ENCODE measurements around the gene ARHGEF25. TPM values are rescaled to one million over a fixed set of nuclear protein-coding genes. Genes with fewer than 3 reads are reported as not detected.

ARHGEF25 gene
- total and polyA plus RNA-seq, 2 of the 4 experiments (the other 2 are of a cell fraction), result 6.3 to 17.9 TPM

DNA sequence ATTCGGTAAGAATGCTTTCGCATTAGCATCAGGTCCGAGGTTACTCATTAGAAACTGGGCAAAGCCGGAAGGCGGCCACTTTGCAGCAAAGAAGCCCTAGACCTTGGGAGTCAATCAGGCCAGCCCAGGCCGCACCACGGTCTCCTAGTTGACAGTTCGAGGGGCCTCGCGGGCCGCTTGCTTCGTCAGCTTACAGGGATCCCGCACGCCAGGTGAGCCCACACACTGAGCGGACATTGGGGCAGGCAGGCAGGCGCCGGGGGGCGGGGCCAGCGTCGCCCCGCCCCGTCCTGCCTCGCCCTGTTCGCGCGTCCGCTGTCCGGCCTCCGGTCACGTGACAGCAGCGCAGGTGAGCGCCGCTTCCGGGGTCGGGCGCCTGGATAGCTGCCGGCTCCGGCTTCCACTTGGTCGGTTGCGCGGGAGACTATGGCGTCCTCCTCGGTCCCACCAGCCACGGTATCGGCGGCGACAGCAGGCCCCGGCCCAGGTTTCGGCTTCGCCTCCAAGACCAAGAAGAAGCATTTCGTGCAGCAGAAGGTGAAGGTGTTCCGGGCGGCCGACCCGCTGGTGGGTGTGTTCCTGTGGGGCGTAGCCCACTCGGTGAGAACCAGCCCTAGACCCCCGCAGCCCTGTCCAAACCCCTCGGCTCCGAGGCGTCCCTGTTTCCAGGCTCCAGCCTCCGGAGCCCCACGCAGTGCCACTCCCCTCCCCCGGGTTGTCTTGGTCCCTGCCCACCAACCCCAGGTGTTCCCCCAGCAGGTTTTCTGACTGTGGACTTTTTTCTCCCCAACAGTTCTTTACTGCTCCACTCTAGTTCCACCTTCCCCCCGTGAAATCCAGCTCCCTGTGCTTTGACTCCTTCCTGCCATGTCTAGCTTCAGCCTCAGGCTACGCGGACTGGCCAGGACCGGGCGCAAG, 20.1 kb upstream of the ARHGEF25 start, which contains the start of gene PIP4K2C:
TSS of gene PIP4K2C (plus strand) at position 329 of the 918 bp plus-strand sequence. CDS start at position 427, 98 bp downstream.
- peak within 1 kb of the TSS; percentile 21; the same call in 1 of the 2 replicates for H2BK120ac ChIP-seq (ENCODE audit: low read depth, low read length)
- peak within 1 kb of the TSS; percentile 91 for H4K8ac ChIP-seq (ENCODE audit: low read depth in 2 of 2, low read length in 2 of 2)
- H3K56ac ChIP-seq (ENCODE audit: extremely low read depth, insufficient read depth, low read length), result peak within 1 kb of the TSS; percentile 43; the same call in 1 of the 2 replicates
- intact Hi-C loops (cut with micrococcal nuclease), result no loop called here
- H4K5ac ChIP-seq (ENCODE audit: low read depth, low read length), result peak within 1 kb of the TSS; percentile 35
- dilution Hi-C loops (cut with HindIII; ENCODE audit: low sequenced_read_pairs, unreplicated experiment), result no loop called here
- H3K4me2 ChIP-seq (ENCODE audit: low read depth, low read length), result peak within 1 kb of the TSS; percentile 89
- ChIA-PET POLR2A (ENCODE audit: unreplicated experiment) (no interaction called here), CTCF (interaction anchor here (0.6 to 1.3 kb wide), 3 partner anchors 8 to 42 kb away, joined by 3 to 4 read pairs (median 4); partner anchors contain the start of gene B4GALNT1)
- H3K23ac ChIP-seq (ENCODE audit: low read depth, low read length), result peak within 1 kb of the TSS; percentile 25
- no peak within 1 kb of the TSS for H2BK5ac ChIP-seq (ENCODE audit: low read depth, low read length, poor library complexity, severe bottlenecking)
- peaks cover 15 to 25% of the 10 kb centered on the region in 2 experiments; a peak in 3 of 4 replicates for H3K79me1 ChIP-seq (ENCODE audit: low read depth in 1 of 2, low read length in 2 of 2)
- H3K14ac ChIP-seq (replicated peaks; ENCODE audit: low read depth, low read length), result peak within 1 kb of the TSS; percentile 62
- in situ Hi-C loops (cut with MboI; ENCODE audit: low sequenced_read_pairs), result no loop called here
- peak within 1 kb of the TSS; percentile 22 for H2AK5ac ChIP-seq (ENCODE audit: low read depth, low read length)
- peak within 1 kb of the TSS; percentile 88 for H3K4me3 ChIP-seq (ENCODE audit: insufficient read depth, low read depth, low read length)
- peak within 1 kb of the TSS; percentile 41 for H4K91ac ChIP-seq (ENCODE audit: insufficient read depth, low read depth, low read length)
- no peaks in the 10 kb centered on the region for H3K9me3 ChIP-seq (ENCODE audit: control insufficient read depth, insufficient read depth, low read length)
- H2BK15ac ChIP-seq (ENCODE audit: low read depth, low read length), result 0 out of 3 replicates have a peak within 1 kb of the TSS, but pooled peaks have one; percentile 2
- peak within 1 kb of the TSS; percentile 99 for H2AFZ ChIP-seq (replicated peaks; ENCODE audit: low read length, poor library complexity)
- H2AK9ac ChIP-seq (replicated peaks; ENCODE audit: low read depth, low read length, poor library complexity), result peak within 1 kb of the TSS; percentile 91
- peak within 1 kb of the TSS; percentile 80 for H3K4ac ChIP-seq (ENCODE audit: low read depth, low read length)
- H3K4me1 ChIP-seq (ENCODE audit: control insufficient read depth, insufficient read depth, low read length), result peaks cover 5% of the 10 kb centered on the region; the same call in 1 of the 2 replicates
- H3K27me3 ChIP-seq (ENCODE audit: control insufficient read depth, insufficient read depth, low read length), result peaks cover 13% of the 10 kb centered on the region
- H3K36me3 ChIP-seq (ENCODE audit: control insufficient read depth, insufficient read depth, low read length), result peaks cover 5% of the 10 kb centered on the region
- no peak within 1 kb of the TSS for H2BK20ac ChIP-seq (ENCODE audit: low read depth, low read length)
- no TSS peak for BruUV-seq (replicated peaks)
- H3K9me1 ChIP-seq (ENCODE audit: insufficient read depth, low read length), result peaks cover 11% of the 10 kb centered on the region
- DNase-seq (peak; percentile 23), ATAC-seq (ENCODE audit: low read depth) (peak; percentile 94)
- TF ChIP-seq MAZ (IDR thresholded peaks at IDR 0.05; ENCODE audit: borderline replicate concordance, low read depth, low read length), result no peak
- TF ChIP-seq, protein P1, sequence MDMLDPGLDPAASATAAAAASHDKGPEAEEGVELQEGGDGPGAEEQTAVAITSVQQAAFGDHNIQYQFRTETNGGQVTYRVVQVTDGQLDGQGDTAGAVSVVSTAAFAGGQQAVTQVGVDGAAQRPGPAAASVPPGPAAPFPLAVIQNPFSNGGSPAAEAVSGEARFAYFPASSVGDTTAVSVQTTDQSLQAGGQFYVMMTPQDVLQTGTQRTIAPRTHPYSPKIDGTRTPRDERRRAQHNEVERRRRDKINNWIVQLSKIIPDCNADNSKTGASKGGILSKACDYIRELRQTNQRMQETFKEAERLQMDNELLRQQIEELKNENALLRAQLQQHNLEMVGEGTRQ (IDR thresholded peaks at IDR 0.05; ENCODE audit: low read depth, low read length), result peak; percentile 90
- no peak for TF ChIP-seq MXI1 (IDR thresholded peaks at IDR 0.05; ENCODE audit: borderline replicate concordance, low read depth, low read length)
- TF ChIP-seq CHD1 (IDR thresholded peaks at IDR 0.05; ENCODE audit: low read depth, low read length), result no peak
- TF ChIP-seq BHLHE40 (IDR thresholded peaks at IDR 0.05; ENCODE audit: low read depth, low read length), result peak; percentile 68
- no peak for TF ChIP-seq RFX5 (IDR thresholded peaks at IDR 0.05; ENCODE audit: low read depth, low read length)
- H3K27ac ChIP-seq (ENCODE audit: insufficient read depth, low read length), result no peak within 1 kb of the TSS; the same call in 1 of the 2 replicates
- 2% methylated on average over 44 of the region's 69 CpGs; no CpG with 5 or more reads in 1 of the 2 experiments for WGBS, 2 experiments (ENCODE audit: extremely low coverage in 2 of 2, insufficient read length in 1 of 2)
- no peaks in the 10 kb centered on the region for H4K20me1 ChIP-seq (ENCODE audit: insufficient read depth, low read length)
- no peak within 1 kb of the TSS for H3K18ac ChIP-seq (ENCODE audit: low read depth, low read length)
- peak within 1 kb of the TSS; percentile 48 for H3K9ac ChIP-seq (ENCODE audit: low read depth, low read length)

Measured in IMR-90 (cell line).